Measurements from ENCODE around the gene MAP4K4. TPM values are rescaled to one million over a fixed set of nuclear protein-coding genes. Genes with fewer than 3 reads are reported as not detected.

Gene MAP4K4
- total and polyA plus RNA-seq, 2 donors from 2014 or later, result 8.4 to 62.8 TPM

DNA sequence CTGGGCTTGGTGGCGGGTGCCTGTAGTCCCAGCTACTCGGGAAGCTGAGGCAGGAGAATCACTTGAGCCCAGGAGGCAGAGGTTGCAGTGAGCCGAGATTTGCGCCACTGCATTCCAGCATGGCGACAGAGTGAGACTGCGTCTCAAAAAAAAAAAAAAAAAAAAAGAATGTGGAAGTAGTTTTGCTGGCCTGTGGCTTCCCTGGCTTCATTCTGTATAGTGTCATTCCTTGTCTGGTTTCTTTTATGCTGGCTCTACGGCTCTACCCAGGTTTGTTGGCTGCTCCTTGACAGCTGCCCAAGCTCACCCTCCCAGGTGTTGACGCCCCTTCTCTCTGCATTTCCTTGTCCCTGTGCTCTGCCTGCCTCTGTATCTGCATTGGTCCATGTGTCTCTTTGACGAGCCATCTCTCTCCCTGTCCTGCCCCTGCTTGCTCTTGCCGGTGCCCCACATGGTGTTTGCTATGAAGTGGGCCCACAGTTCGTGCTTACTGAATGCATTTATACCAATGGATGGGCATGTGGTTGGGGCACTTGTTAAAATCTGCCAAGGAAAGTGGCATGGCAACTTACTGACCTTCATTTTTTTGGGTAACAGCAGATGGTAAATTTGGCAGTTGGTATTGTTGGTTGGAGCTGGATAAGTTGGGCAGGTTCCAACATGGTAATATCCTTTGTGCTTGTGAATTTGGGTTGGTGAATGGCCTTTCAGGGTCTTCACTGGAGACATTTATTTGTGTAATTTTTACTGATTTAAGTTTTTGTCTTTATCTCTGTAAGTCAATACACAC, 113.9 kb downstream of the MAP4K4 start:
- no peaks in the 10 kb centered on the region for H3K9me3 ChIP-seq (ENCODE audit: control insufficient read depth in 2 of 3, insufficient read depth in 1 of 3, low read length in 3 of 3)
- no peaks in the 10 kb centered on the region for H3K27me3 ChIP-seq (ENCODE audit: control insufficient read depth, insufficient read depth, low read length)
- FAIRE-seq, result no peak
- DNase-seq, result no peak
- intact Hi-C loops (cut with DNase I), result no loop called here
- no peak overlapping the region for H3K9ac ChIP-seq (ENCODE audit: low read length in 3 of 3)
- H3K27ac ChIP-seq (ENCODE audit: low read depth in 2 of 2, low read length in 2 of 2), result no peak overlapping the region
- H3K36me3 ChIP-seq (ENCODE audit: control insufficient read depth in 2 of 3, insufficient read depth in 3 of 3, low read length in 3 of 3), result no peaks in the 10 kb centered on the region
- H3K4me1 ChIP-seq (ENCODE audit: control insufficient read depth in 2 of 3, insufficient read depth in 2 of 3, low read depth in 1 of 3, low read length in 3 of 3), result peaks cover 0 to 14% (median 6%) of the 10 kb centered on the region in 3 donors
- H3K4me3 ChIP-seq (ENCODE audit: low read length in 3 of 3), result no peak overlapping the region
- TF ChIP-seq CTCF (IDR thresholded peaks at IDR 0.05; ENCODE audit: borderline replicate concordance, extremely low read depth, insufficient read depth), result no peak

GRCh38 chr2:101812226-101812625, 114.7 kb downstream of the MAP4K4 start:
- intact Hi-C loops (cut with DNase I), result no loop called here

GRCh38 chr2:101814752-101815151, 117.2 kb downstream of the MAP4K4 start:
- H3K4me1 ChIP-seq (ENCODE audit: control insufficient read depth in 2 of 3, insufficient read depth in 2 of 3, low read depth in 1 of 3, low read length in 3 of 3), result peaks cover 0 to 20% (median 17%) of the 10 kb centered on the region in 3 donors
- no peak overlapping the region for H3K4me3 ChIP-seq (ENCODE audit: low read length in 3 of 3)
- H3K27me3 ChIP-seq (ENCODE audit: control insufficient read depth, insufficient read depth, low read length), result no peaks in the 10 kb centered on the region
- no peaks in the 10 kb centered on the region for H3K9me3 ChIP-seq (ENCODE audit: control insufficient read depth in 2 of 3, insufficient read depth in 1 of 3, low read length in 3 of 3)
- intact Hi-C loops (cut with DNase I), result no loop called here
- no peak overlapping the region for H3K27ac ChIP-seq (ENCODE audit: low read depth in 2 of 2, low read length in 2 of 2)
- DNase-seq, result no peak
- no peak for TF ChIP-seq CTCF (IDR thresholded peaks at IDR 0.05; ENCODE audit: borderline replicate concordance, extremely low read depth, insufficient read depth)
- no peak for FAIRE-seq
- no peak overlapping the region for H3K9ac ChIP-seq (ENCODE audit: low read length in 3 of 3)
- H3K36me3 ChIP-seq (ENCODE audit: control insufficient read depth in 2 of 3, insufficient read depth in 3 of 3, low read length in 3 of 3), result no peaks in the 10 kb centered on the region

More at GRCh38 chr2:101812226-101812625, 114.7 kb downstream of the MAP4K4 start:
- Histone ChIP-seq H3K4me3 (ENCODE audit: low read length in 3 of 3) (no peak overlapping the region), H3K36me3 (ENCODE audit: control insufficient read depth in 2 of 3, insufficient read depth in 3 of 3, low read length in 3 of 3) (no peaks in the 10 kb centered on the region), H3K9me3 (ENCODE audit: control insufficient read depth in 2 of 3, insufficient read depth in 1 of 3, low read length in 3 of 3) (no peaks in the 10 kb centered on the region), H3K27ac (ENCODE audit: low read depth in 2 of 2, low read length in 2 of 2) (no peak overlapping the region), H3K4me1 (ENCODE audit: control insufficient read depth in 2 of 3, insufficient read depth in 2 of 3, low read depth in 1 of 3, low read length in 3 of 3) (peaks cover 0 to 14% (median 10%) of the 10 kb centered on the region in 3 donors), H3K9ac (ENCODE audit: low read length in 3 of 3) (no peak overlapping the region), H3K27me3 (ENCODE audit: control insufficient read depth, insufficient read depth, low read length) (no peaks in the 10 kb centered on the region)
- no peak for DNase-seq
- TF ChIP-seq CTCF (IDR thresholded peaks at IDR 0.05; ENCODE audit: borderline replicate concordance, extremely low read depth, insufficient read depth), result no peak
- no peak for FAIRE-seq

All from kidney (tissue), 14 donors.